Stimulated activated CD4-positive, alpha-beta T cell treated with anti-CD3 and anti-CD28 coated beads, Interleukin-2, amount 100 ng/mL, for 48 hours (primary cell): ENCODE data around the gene PDSS2.

ENCODE experiments used
- DNase-seq, 2 donors: peaks; one replicate each; pipeline ENCODE4 v3.0.0-alpha.2; 2020

PDSS2 gene

DNA sequence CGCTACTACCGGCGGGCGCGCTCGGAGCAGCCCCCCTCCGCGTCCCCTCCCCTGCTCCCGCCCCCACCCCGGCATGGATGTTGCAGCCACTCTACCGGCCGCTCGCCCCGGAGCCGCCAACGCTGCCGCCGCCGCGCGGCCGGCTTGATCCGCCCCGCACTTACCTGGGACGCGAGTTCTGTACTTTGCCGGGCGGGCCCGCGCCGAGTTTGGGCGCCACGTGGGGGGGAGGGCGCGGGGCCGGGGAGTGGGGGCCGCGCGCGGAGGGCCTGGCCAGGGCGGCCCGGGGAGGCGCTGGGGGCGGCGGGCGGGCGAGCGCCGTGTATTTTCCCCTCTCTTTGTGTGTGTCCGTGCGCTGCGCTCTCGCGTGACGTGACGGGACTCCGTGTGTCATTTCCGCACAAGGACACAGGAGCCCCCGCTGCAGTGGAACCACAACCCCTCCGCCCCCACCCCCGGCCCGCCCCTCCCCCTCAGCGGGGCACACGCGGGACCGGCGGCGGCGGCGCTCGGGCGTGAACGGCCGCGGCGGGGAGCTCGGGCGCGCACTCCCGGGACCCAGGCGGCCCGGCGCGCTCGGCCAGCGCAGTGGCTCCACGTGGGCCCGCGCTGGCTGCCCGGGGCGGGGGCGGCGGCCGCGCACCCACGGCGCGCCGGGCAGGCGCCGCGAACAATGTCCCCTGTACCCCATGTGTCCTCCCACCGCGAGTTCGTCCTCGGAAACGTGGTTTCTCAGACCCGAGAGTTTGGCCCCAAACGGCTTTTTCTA is 344.3 kb downstream of the PDSS2 start, which contains the start of gene BEND3:
BEND3 (minus strand) TSS at position 590 of the 769 bp plus-strand sequence. CDS start 16,230 bp downstream, outside the sequence.
- DNase-seq, result peak; percentile 15 to 16

DNA sequence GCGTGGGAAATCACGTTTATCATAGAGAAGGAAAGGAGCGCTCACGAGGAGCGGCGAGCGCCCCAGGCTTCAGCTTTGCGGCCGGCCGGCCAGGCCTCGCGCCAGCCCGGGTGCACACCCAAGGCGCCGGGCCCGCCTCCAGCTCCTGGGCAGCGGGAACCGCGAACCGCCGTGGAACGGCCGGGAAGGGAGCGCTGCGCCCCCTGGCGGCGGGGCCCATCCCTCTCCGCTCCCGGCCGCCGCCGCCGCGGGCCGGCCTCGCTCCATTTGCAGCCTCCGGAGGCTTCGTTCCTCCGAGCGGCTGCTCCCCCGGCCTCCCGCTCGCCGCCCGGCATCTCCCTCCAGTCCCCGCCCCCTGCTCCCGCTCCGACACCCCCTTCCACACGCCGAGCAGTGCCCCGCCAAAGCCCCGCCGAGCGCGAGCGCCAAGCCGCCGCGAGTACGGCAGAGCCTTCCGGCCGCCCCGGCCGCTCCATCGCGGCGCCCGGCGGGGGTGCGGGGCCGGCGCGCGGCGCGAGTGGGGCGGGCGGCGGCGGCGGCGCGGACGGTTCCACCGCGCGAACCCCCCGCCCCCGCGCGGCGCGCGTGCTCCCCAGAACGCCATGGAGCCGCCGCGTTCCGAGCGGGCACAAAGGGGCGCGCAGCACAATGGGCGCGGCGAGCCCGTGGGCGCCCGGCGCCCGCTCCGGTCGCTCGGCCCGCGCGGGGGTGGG is 345.0 kb downstream of the PDSS2 start:
- DNase-seq, result peak; percentile 69 to 79

DNA sequence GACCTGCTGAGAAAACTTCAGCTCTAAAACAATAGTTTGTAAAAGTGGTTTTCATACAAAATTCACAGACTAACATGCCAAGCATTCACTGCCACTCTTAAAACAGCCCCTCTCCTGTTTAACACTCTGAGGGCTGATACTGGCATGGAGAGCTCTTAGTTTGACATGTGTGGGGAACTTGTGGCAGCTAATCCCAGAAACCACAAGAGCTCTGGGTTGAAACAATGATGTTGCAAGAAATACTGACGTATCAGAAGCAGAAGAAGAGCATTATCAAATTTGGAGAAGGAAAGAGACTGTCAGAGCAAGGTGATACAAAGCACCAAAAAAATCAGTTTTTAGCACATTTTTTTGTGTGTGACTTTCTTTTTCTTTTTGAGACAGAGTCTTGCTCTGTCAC is 349.2 kb downstream of the PDSS2 start:
- no peak for DNase-seq

DNA sequence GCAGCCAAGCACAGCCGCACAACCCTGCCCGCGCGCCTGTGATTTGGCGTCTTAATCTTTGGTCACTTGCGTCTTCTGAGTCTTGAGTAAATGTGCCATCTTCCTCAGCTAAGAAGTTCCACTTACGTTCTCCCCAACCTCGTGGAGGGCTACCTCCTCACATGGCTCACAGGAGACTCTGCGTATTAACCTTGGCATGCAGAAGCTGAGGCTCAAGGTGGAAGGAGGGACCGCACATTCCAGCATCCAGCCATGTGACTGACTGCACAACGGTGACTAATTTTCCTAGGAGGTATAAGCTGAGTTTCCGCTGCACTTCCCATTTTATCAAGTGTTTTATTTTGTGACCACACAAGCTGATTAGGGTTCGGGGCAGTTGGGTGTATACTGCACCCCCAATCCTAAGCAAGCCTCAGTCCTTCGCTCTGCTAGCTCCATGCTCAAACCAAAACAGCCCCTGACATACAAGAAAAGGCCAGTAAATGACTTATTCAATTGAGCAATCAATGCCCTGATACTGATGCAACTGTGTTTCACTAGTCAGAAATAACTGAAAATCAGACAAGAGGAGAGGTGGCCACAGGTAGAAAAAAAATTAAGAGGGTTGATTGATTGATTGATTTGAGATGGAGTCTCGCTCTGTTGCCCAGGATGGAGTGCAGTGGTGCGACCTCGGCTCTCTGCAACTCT is 351.0 kb downstream of the PDSS2 start:
- no peak for DNase-seq

DNA sequence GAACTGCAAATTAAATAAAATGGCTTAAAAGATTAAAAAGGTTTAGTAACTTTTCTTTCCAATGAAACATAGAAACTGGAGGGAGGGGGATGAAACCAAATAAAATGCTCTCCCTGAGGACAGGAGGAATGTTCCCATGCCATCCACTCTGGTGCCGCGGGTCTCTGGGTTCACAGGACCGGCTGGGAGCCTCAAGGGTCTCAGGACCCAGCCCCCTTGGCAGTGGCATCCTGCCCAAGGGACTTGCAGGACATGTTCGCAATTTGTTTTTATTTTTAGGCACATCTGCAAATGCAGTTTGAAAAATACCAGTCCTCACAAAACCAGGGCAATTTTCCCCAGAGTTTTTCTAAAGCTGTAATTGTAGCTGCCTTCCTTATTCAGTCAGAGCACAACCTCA is 351.6 kb downstream of the PDSS2 start:
- no peak for DNase-seq

DNA sequence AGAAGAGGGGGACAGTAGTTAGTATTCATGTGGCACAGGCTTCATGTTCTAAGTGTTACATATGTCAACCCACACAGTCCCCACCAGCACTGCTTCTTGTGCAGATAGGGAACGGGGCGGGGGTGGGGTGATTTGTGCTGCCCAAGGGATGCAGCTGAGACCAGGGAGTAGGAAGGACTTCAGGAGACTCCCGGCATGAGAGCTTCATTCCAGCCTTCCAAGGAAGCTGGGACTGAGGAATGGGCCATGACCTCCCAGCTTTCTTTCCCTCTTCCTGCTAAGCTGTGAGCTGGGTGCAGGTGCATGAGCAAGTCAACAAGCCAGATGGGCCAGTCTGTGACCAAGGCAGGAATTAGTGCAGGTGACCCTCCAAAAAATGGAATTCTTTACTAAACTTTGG is 353.2 kb downstream of the PDSS2 start:
- DNase-seq, result no peak

DNA sequence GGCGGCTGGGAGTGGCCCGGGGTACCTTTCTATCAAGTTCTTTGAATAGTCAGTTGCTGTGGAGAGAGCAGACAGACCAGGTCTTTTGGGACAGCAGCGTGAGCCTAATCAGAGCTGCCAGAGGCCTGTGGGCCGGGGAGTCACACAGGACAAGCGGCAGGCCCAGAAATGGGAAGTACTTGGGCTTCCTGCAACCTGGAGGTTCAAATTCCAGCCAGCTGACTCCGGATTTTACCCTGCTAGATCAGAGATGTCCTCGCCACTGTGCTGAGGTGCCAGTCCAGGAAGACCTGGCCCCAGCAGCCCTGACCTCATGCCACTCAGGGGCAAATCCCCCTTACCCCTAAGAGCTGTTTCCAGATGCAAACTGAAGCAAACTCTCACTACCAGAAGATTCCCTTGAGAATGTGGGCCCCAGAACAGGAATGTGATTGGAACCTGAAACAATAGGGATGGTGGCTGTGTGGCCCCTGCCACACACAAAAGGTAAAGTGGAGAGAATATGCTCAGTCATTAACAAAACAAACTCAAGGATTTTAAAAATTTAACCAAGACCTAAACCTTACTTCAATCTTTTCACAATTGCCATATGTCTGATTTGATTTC is 353.8 kb downstream of the PDSS2 start:
- no peak for DNase-seq

DNA sequence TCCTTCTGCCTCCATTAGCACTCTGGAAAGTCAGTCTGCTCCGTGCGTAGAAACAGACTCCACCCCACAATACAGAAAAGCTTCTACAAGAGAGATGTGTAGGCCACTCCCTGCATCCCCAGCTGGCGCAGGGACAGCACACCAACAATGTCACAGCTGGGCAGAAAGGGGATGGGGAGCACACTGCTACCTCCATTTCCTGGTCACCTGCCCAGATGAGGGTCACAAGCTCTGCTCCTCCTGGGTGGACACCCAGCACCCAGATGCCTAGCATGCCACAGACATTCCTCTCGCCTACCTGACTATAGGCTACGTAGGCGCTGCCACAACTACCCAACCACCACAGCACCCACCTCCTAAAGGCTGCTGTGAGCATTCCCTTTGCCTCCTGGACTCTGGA is 356.3 kb downstream of the PDSS2 start:
- no peak for DNase-seq
